ENCODE results near the gene WNT2. TPM values are rescaled to one million over a fixed set of nuclear protein-coding genes. Genes with fewer than 3 reads are reported as not detected.
A peak's percentile ranks its signal among the peaks of the same experiment; 100 is the strongest.

Gene WNT2
- total RNA-seq, 1 donor from 2014 or later = 0.07 TPM

GRCh38 chr7:117325836-117326235 is 3.0 kb upstream of the WNT2 start:
- Histone ChIP-seq H3K36me3 (ENCODE audit: insufficient read depth, low read length) (no peaks in the 10 kb centered on the region), H4K20me1 (ENCODE audit: insufficient read depth, low read length) (no peaks in the 10 kb centered on the region), H3K9ac (ENCODE audit: low read length) (no peak overlapping the region), H3K9me3 (ENCODE audit: insufficient read depth, low read depth, low read length) (no peaks in the 10 kb centered on the region), H3K4me2 (ENCODE audit: low read length) (no peak overlapping the region), H3K79me2 (ENCODE audit: insufficient read depth, low read length) (no peaks in the 10 kb centered on the region), H3K27ac (ENCODE audit: low read depth, low read length) (no peak overlapping the region), H3K27me3 (ENCODE audit: insufficient read depth, low read length) (peaks cover 29% of the 10 kb centered on the region), H2AFZ (ENCODE audit: low read depth, low read length) (no peak overlapping the region), H3K4me3 (ENCODE audit: insufficient read depth, low read depth, low read length) (no peak overlapping the region), H3K4me1 (ENCODE audit: insufficient read depth, low read length) (peaks cover 25% of the 10 kb centered on the region)
- FAIRE-seq (no peak), DNase-seq (ENCODE audit: low read depth) (peak; percentile 72)
- Mint-ChIP-seq H3K27me3 (ENCODE audit: low read depth, unreplicated experiment) (peaks cover 38% of the 10 kb centered on the region), H3K27ac (ENCODE audit: unreplicated experiment) (no peak overlapping the region), H3K9me3 (ENCODE audit: unreplicated experiment) (peaks cover 7% of the 10 kb centered on the region), H3K36me3 (ENCODE audit: low read depth, unreplicated experiment) (no peaks in the 10 kb centered on the region), H3K4me1 (ENCODE audit: low read depth, unreplicated experiment) (no peaks in the 10 kb centered on the region), H3K4me3 (ENCODE audit: unreplicated experiment) (no peak overlapping the region)
- TF ChIP-seq CTCF (IDR thresholded peaks at IDR 0.05; ENCODE audit: insufficient read depth, low read depth, low read length) (no peak), EZH2 (IDR thresholded peaks at IDR 0.05; ENCODE audit: insufficient read depth, low read length) (no peak)

GRCh38 chr7:117324960-117325359 is 2.1 kb upstream of the WNT2 start:
- Mint-ChIP-seq H3K4me1 (ENCODE audit: low read depth, unreplicated experiment) (no peaks in the 10 kb centered on the region), H3K36me3 (ENCODE audit: low read depth, unreplicated experiment) (no peaks in the 10 kb centered on the region), H3K9me3 (ENCODE audit: unreplicated experiment) (peaks cover 7% of the 10 kb centered on the region), H3K4me3 (ENCODE audit: unreplicated experiment) (peak overlapping the region; percentile 84), H3K27ac (ENCODE audit: unreplicated experiment) (no peak overlapping the region), H3K27me3 (ENCODE audit: low read depth, unreplicated experiment) (peaks cover 47% of the 10 kb centered on the region)
- peak overlapping the region; percentile 63 for H3K4me3 ChIP-seq (ENCODE audit: insufficient read depth, low read depth, low read length)
- DNase-seq (ENCODE audit: low read depth) = peak; percentile 35
- H3K4me1 ChIP-seq (ENCODE audit: insufficient read depth, low read length) = peaks cover 25% of the 10 kb centered on the region
- H2AFZ ChIP-seq (ENCODE audit: low read depth, low read length) = peak overlapping the region; percentile 80
- no peaks in the 10 kb centered on the region for H3K9me3 ChIP-seq (ENCODE audit: insufficient read depth, low read depth, low read length)
- H3K79me2 ChIP-seq (ENCODE audit: insufficient read depth, low read length) = no peaks in the 10 kb centered on the region
- H3K9ac ChIP-seq (ENCODE audit: low read length) = peak overlapping the region; percentile 56
- peak overlapping the region; percentile 97 for H3K4me2 ChIP-seq (ENCODE audit: low read length)
- H3K27me3 ChIP-seq (ENCODE audit: insufficient read depth, low read length) = peaks cover 38% of the 10 kb centered on the region
- FAIRE-seq = no peak
- H3K36me3 ChIP-seq (ENCODE audit: insufficient read depth, low read length) = no peaks in the 10 kb centered on the region
- no peak for TF ChIP-seq CTCF (IDR thresholded peaks at IDR 0.05; ENCODE audit: insufficient read depth, low read depth, low read length)
- H4K20me1 ChIP-seq (ENCODE audit: insufficient read depth, low read length) = no peaks in the 10 kb centered on the region
- no peak overlapping the region for H3K27ac ChIP-seq (ENCODE audit: low read depth, low read length)

- Histone ChIP-seq H3K4me3 (ENCODE audit: insufficient read depth, low read depth, low read length) (peak overlapping the region; percentile 63), H3K36me3 (ENCODE audit: insufficient read depth, low read length) (no peaks in the 10 kb centered on the region), H3K27me3 (ENCODE audit: insufficient read depth, low read length) (peaks cover 42% of the 10 kb centered on the region), H3K9ac (ENCODE audit: low read length) (peak overlapping the region; percentile 56), H3K27ac (ENCODE audit: low read depth, low read length) (no peak overlapping the region), H4K20me1 (ENCODE audit: insufficient read depth, low read length) (no peaks in the 10 kb centered on the region), H3K4me2 (ENCODE audit: low read length) (peak overlapping the region; percentile 97), H2AFZ (ENCODE audit: low read depth, low read length) (peak overlapping the region; percentile 80), H3K4me1 (ENCODE audit: insufficient read depth, low read length) (peaks cover 25% of the 10 kb centered on the region), H3K79me2 (ENCODE audit: insufficient read depth, low read length) (no peaks in the 10 kb centered on the region), H3K9me3 (ENCODE audit: insufficient read depth, low read depth, low read length) (no peaks in the 10 kb centered on the region)
- no peak for TF ChIP-seq CTCF (IDR thresholded peaks at IDR 0.05; ENCODE audit: insufficient read depth, low read depth, low read length)
- no peak for TF ChIP-seq EZH2 (IDR thresholded peaks at IDR 0.05; ENCODE audit: insufficient read depth, low read length)
- H3K36me3 Mint-ChIP-seq (ENCODE audit: low read depth, unreplicated experiment) = no peaks in the 10 kb centered on the region
- H3K4me1 Mint-ChIP-seq (ENCODE audit: low read depth, unreplicated experiment) = no peaks in the 10 kb centered on the region
- FAIRE-seq (no peak), DNase-seq (ENCODE audit: low read depth) (peak; percentile 73)
- H3K27me3 Mint-ChIP-seq (ENCODE audit: low read depth, unreplicated experiment) = peaks cover 48% of the 10 kb centered on the region
- peak overlapping the region; percentile 84 for H3K4me3 Mint-ChIP-seq (ENCODE audit: unreplicated experiment)
- peak overlapping the region; percentile 48 for H3K27ac Mint-ChIP-seq (ENCODE audit: unreplicated experiment)
- H3K9me3 Mint-ChIP-seq (ENCODE audit: unreplicated experiment) = peaks cover 7% of the 10 kb centered on the region
Observed at GRCh38 chr7:117323851-117324711, 1.2 kb upstream of the WNT2 start.
